Kidney epithelial cell (primary cell): ENCODE measurements around the gene NCS1. TPM values are rescaled to one million over a fixed set of nuclear protein-coding genes. Genes with fewer than 3 reads are reported as not detected.

Experiments used
- DNase-seq: peaks from one replicate; pipeline ENCODE4 v3.0.0-alpha.2; 2010; ENCODE audit warnings: low read depth
- H3K27me3 ChIP-seq: 2 replicates; pipeline ENCODE4 v1.6.0; 2011; ENCODE audit warnings: low read length; ENCODE audit not compliant: control insufficient read depth, insufficient read depth
- H3K36me3 ChIP-seq: 2 replicates; pipeline ENCODE4 v1.5.1; 2011; ENCODE audit warnings: low read length; ENCODE audit not compliant: control insufficient read depth, insufficient read depth
- H3K4me3 ChIP-seq: 2 replicates; pipeline ENCODE4 v1.5.1; 2011; ENCODE audit warnings: low read depth, mild to moderate bottlenecking, control low read depth, low read length
- CTCF ChIP-seq: IDR thresholded peaks from 2 replicates; pipeline ENCODE4 v1.5.1; 2011; ENCODE audit warnings: mild to moderate bottlenecking, moderate library complexity, low read length, control low read depth, inconsistent platforms; ENCODE audit not compliant: insufficient read depth, poor library complexity, severe bottlenecking
- total RNA-seq: library from RNA; depleted of rRNA; stranded (reverse); fragments of >200 nt; gene quantifications from 2 replicates; pipeline ENCODE4 v1.2.3, GENCODE V29; 2015

NCS1 gene
- total RNA-seq, 1 donor from 2014 or later: 69.2 TPM

DNA sequence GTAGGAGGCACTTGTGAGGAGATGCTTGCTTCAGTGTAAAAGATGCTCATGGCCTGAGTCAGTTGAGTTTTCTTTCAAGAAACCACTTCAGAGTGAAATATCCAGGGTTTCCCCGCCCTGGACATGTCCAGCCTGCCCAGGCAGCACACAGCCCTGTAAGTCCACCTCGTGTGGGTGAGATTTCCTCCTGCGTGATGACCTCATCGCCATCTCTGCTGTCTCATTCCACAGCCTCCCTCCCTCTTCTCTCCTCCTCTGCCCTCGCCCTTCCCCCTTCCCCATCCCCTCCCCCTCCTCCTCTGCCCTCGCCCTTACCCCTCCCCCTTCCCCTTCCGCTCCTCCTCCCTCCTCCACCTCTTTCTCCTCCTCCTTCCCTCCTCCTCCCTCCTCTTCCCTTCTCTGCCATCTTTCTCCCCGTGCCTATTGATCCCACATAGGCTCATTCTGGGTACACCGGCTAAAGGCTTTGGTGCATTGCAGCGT lies 34.0 kb upstream of the NCS1 start:
- no peak overlapping the region for H3K4me3 ChIP-seq
- no peaks in the 10 kb centered on the region for H3K27me3 ChIP-seq
- no peak for TF ChIP-seq CTCF
- no peaks in the 10 kb centered on the region for H3K36me3 ChIP-seq
- DNase-seq: peak; percentile 86

- no peak for DNase-seq
- no peak overlapping the region for H3K4me3 ChIP-seq
- H3K27me3 ChIP-seq: no peaks in the 10 kb centered on the region
- no peak for TF ChIP-seq CTCF
- no peaks in the 10 kb centered on the region for H3K36me3 ChIP-seq
Observed at GRCh38 chr9:130138791-130139190, 33.4 kb upstream of the NCS1 start.

DNA sequence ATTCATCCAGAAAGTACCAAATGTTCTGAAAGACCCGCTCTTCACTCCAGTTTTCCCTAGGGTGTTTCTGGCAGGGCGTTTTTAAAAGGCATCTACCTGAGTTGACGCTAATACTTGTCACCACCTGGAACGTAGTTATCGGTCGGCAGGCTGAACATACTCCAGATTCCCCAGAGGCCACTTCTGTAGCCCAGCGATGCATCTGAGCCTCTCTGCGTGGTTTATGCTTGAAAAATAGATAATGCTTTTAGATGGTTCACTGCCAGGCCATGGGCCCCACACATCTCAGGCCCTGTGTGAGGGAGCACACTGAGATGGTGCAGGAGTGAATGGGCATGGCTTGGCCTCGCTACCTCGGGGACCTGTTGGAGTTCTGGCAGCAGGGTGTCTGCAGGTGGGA lies 33.0 kb upstream of the NCS1 start:
- Histone ChIP-seq H3K27me3 (no peaks in the 10 kb centered on the region), H3K4me3 (no peak overlapping the region), H3K36me3 (no peaks in the 10 kb centered on the region)
- no peak for DNase-seq
- no peak for TF ChIP-seq CTCF

DNA sequence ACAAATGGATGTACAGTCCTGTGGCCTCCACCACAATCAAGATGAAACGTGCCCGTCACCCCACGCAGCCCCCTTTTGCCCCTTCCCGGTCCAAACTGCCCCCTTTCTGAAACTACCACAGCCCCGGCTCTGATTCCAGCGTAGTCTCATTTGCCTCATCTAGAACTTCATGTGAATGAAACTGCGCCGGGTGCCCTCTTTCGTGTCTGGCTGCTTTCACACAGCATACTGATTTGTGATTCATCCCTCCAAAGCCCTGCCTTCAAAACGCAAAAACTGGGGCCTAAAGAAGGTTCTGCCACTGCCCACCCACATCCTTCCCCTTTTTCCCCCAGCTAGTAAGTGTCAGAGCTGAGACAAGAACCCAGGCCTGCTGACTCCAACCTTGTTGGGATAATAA lies 31.5 kb upstream of the NCS1 start:
- DNase-seq: no peak
- TF ChIP-seq CTCF: no peak
- Histone ChIP-seq H3K27me3 (no peaks in the 10 kb centered on the region), H3K36me3 (no peaks in the 10 kb centered on the region), H3K4me3 (no peak overlapping the region)

DNA sequence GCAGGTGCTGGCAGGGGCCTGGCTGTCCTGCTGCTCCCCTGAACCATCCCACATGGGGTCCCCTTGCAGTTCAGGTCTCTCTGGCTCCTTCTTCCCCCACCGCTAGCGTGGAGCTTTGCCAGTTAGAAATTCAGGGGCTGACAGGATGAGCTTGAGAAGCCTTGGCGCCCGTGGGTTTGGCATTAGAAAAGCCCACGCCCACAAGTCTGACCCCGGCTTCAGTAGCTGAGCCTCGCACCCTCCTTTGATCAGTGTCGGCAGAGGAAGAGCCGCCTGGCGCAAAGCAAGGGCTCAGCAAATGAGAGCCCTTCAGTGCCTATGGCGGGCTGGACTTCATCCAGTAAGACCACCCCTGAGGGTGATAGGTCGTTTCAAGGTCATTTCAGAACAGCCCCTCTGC lies 30.1 kb upstream of the NCS1 start:
- Histone ChIP-seq H3K4me3 (no peak overlapping the region), H3K27me3 (no peaks in the 10 kb centered on the region), H3K36me3 (no peaks in the 10 kb centered on the region)
- no peak for TF ChIP-seq CTCF
- DNase-seq: no peak

GRCh38 chr9:130142641-130143040 lies 29.6 kb upstream of the NCS1 start:
- TF ChIP-seq CTCF: no peak
- Histone ChIP-seq H3K4me3 (no peak overlapping the region), H3K27me3 (no peaks in the 10 kb centered on the region), H3K36me3 (no peaks in the 10 kb centered on the region)
- DNase-seq: no peak
